SU-DHL-6 (cell line): Measurements from ENCODE around the gene KRTAP19-6.

Source experiments
- H2AFZ ChIP-seq: fragments of 200-600 bp; sonication (generic); 2 replicates; pipeline ENCODE4 v1.6.1; 2014; ENCODE audit warnings: low read depth, mild to moderate bottlenecking, moderate library complexity, mixed read lengths, antibody characterized with exemption, low read length; ENCODE audit not compliant: severe bottlenecking
- H3F3A ChIP-seq: fragments of 200-600 bp; shearing (Covaris generic); 2 replicates; pipeline ENCODE4 v1.6.0; 2016; ENCODE audit warnings: antibody characterized with exemption, mild to moderate bottlenecking; ENCODE audit not compliant: insufficient read depth
- H3K27ac ChIP-seq: fragments of 200-600 bp; sonication (generic); 2 replicates; pipeline ENCODE4 v1.5.1; 2016; ENCODE audit warnings: low read depth, mild to moderate bottlenecking, low read length, moderate library complexity, mixed read lengths
- H3K27me3 ChIP-seq: fragments of 200-600 bp; sonication (generic), shearing (Covaris generic); 2 replicates; pipeline ENCODE4 v1.6.0; 2014; ENCODE audit warnings: mild to moderate bottlenecking, low read length
- H3K36me3 ChIP-seq: fragments of 200-600 bp; sonication (generic); 2 replicates; pipeline ENCODE4 v1.6.1; 2014; ENCODE audit warnings: mild to moderate bottlenecking, low read length, mixed read lengths
- H3K4me2 ChIP-seq: fragments of 300-600, 200-600 bp; shearing (Covaris generic), sonication (generic); 2 replicates; pipeline ENCODE4 v1.6.0; 2014; ENCODE audit warnings: low read length, low read depth, mild to moderate bottlenecking; ENCODE audit not compliant: poor library complexity, severe bottlenecking
- H3K4me3 ChIP-seq: fragments of 200-600 bp; sonication (generic); 2 replicates; pipeline ENCODE4 v1.5.1; 2014; ENCODE audit warnings: antibody characterized with exemption, low read length, mild to moderate bottlenecking, mixed read lengths; ENCODE audit not compliant: insufficient read depth, poor library complexity, severe bottlenecking
- H3K79me2 ChIP-seq: fragments of 200-600 bp; sonication (generic); 2 replicates; pipeline ENCODE4 v1.6.1; 2014; ENCODE audit warnings: mild to moderate bottlenecking, low read length, moderate library complexity; ENCODE audit not compliant: insufficient read depth
- H3K9ac ChIP-seq: fragments of 200-600 bp; sonication (generic); 2 replicates; pipeline ENCODE4 v1.7.0; 2014; ENCODE audit warnings: mild to moderate bottlenecking, low read length
- H3K9me2 ChIP-seq: fragments of 200-600 bp; sonication (generic); replicated peaks from 2 replicates; pipeline ENCODE4 v1.6.1; 2014; ENCODE audit warnings: low read length; ENCODE audit not compliant: insufficient read depth
- H3K9me3 ChIP-seq: fragments of 200-600 bp; sonication (generic); 2 replicates; pipeline ENCODE4 v1.6.1; 2014; ENCODE audit warnings: low read length, mixed read lengths; ENCODE audit not compliant: insufficient read depth
- H4K20me1 ChIP-seq: fragments of 200-600 bp; sonication (generic); 2 replicates; pipeline ENCODE4 v1.6.1; 2014; ENCODE audit warnings: low read depth, mild to moderate bottlenecking, antibody characterized with exemption, low read length, moderate library complexity, mixed read lengths
- CTCF ChIP-seq: fragments of 200-600 bp; sonication (generic); IDR thresholded peaks from one replicate; pipeline ENCODE4 v1.5.1; 2017; ENCODE audit warnings: antibody characterized with exemption, mild to moderate bottlenecking, low read length, moderate library complexity; ENCODE audit not compliant: insufficient read depth, poor library complexity, severe bottlenecking
- EZH2phosphoT487 ChIP-seq: fragments of 200-600 bp; sonication (generic), shearing (Covaris generic); conservative IDR thresholded peaks from 2 replicates; pipeline ENCODE4 v1.6.1; 2018; ENCODE audit warnings: mild to moderate bottlenecking, antibody characterized with exemption, low read length, moderate library complexity, mixed read lengths

The KRTAP19-6 gene

GRCh38 chr21:30561264-30561895 lies 19.7 kb upstream of the KRTAP19-6 start, which contains the start of gene KRTAP19-7:
Gene KRTAP19-7 (minus strand): TSS chr21:30561314. CDS start chr21:30561289, 25 bp downstream.
- Histone ChIP-seq H3K27me3 (no peaks in the 10 kb centered on the region), H3K4me3 (no peak within 1 kb of the TSS), H3K4me2 (no peak within 1 kb of the TSS), H3K9me3 (no peaks in the 10 kb centered on the region), H2AFZ (no peak within 1 kb of the TSS), H3K27ac (no peak within 1 kb of the TSS), H4K20me1 (no peaks in the 10 kb centered on the region), H3K79me2 (no peaks in the 10 kb centered on the region), H3K9ac (no peak within 1 kb of the TSS), H3K9me2 (no peaks in the 10 kb centered on the region), H3K36me3 (no peaks in the 10 kb centered on the region), H3F3A (no peaks in the 10 kb centered on the region)
- TF ChIP-seq CTCF (no peak), EZH2phosphoT487 (no peak)

GRCh38 chr21:30555095-30555494 lies 13.4 kb upstream of the KRTAP19-6 start:
- Histone ChIP-seq H4K20me1 (no peaks in the 10 kb centered on the region), H3K4me3 (no peak overlapping the region), H2AFZ (no peak overlapping the region), H3K27me3 (no peaks in the 10 kb centered on the region), H3K79me2 (no peaks in the 10 kb centered on the region), H3K9me3 (peaks cover 5% of the 10 kb centered on the region; the same call in 1 of the 2 replicates), H3K36me3 (no peaks in the 10 kb centered on the region), H3K27ac (no peak overlapping the region), H3F3A (no peaks in the 10 kb centered on the region), H3K9me2 (no peaks in the 10 kb centered on the region), H3K4me2 (no peak overlapping the region), H3K9ac (no peak overlapping the region)
- TF ChIP-seq EZH2phosphoT487, result no peak

- Histone ChIP-seq H3F3A (no peaks in the 10 kb centered on the region), H3K4me3 (no peak overlapping the region), H3K9me3 (peaks cover 5% of the 10 kb centered on the region; the same call in 1 of the 2 replicates)
Observed at GRCh38 chr21:30552782-30553181, 11.1 kb upstream of the KRTAP19-6 start.

More at GRCh38 chr21:30552782-30553181, 11.1 kb upstream of the KRTAP19-6 start:
- H3K9ac ChIP-seq, result no peak overlapping the region
- no peak overlapping the region for H3K4me2 ChIP-seq
- no peak overlapping the region for H3K27ac ChIP-seq
- TF ChIP-seq EZH2phosphoT487 (no peak), CTCF (no peak)
- no peak overlapping the region for H2AFZ ChIP-seq
- no peaks in the 10 kb centered on the region for H3K27me3 ChIP-seq
- H3K36me3 ChIP-seq, result no peaks in the 10 kb centered on the region
- no peaks in the 10 kb centered on the region for H3K79me2 ChIP-seq
- no peaks in the 10 kb centered on the region for H3K9me2 ChIP-seq
- H4K20me1 ChIP-seq, result no peaks in the 10 kb centered on the region
